Tibial nerve (tissue), 4 donors: Measurements from ENCODE around the gene ZMYND8. TPM values are rescaled to one million over a fixed set of nuclear protein-coding genes. Genes with fewer than 3 reads are reported as not detected.

Source experiments
- DNase-seq, 2 donors: peaks; one replicate each; pipeline ENCODE4 v3.0.0-alpha.2; 2019; ENCODE audit warnings: low spot score in 2 of 2
- H3K27ac ChIP-seq, 4 donors: fragments of 200-600 bp; sonication (generic) in 3 of 4; one replicate each; pipeline ENCODE4 v1.5.1; 2017 to 2019; ENCODE audit warnings: mild to moderate bottlenecking in 1 of 4
- H3K27me3 ChIP-seq, 2 donors: fragments of 200-600 bp; sonication (generic) in 1 of 2; one replicate each; pipeline versions ENCODE4 v1.5.1 to v1.6.0; 2017 to 2019
- H3K36me3 ChIP-seq, 3 donors: fragments of 200-600 bp; sonication (generic); one replicate each; pipeline ENCODE4 v1.5.1; 2018 to 2019
- H3K4me1 ChIP-seq, 4 donors: fragments of 200-600 bp; sonication (generic) in 3 of 4; one replicate each; pipeline ENCODE4 v1.5.1; 2017 to 2019
- H3K4me3 ChIP-seq, 4 donors: fragments of 200-600 bp; sonication (generic) in 3 of 4; one replicate each; pipeline ENCODE4 v1.5.1; 2017 to 2019; ENCODE audit warnings: mild to moderate bottlenecking in 1 of 4, moderate library complexity in 1 of 4
- H3K9me3 ChIP-seq, 4 donors: fragments of 200-600 bp; sonication (generic) in 3 of 4; one replicate each; pipeline ENCODE4 v1.5.1; 2017 to 2019
- EP300 ChIP-seq, 2 donors: sonication (generic); formaldehyde crosslinking; IDR thresholded peaks; one replicate each; pipeline ENCODE4 v1.6.1; 2017; ENCODE audit warnings: antibody characterized with exemption in 2 of 2, mild to moderate bottlenecking in 1 of 2
- POLR2A ChIP-seq, 2 donors: fragments of 450-650 bp; IDR thresholded peaks; one replicate each; pipeline ENCODE4 v1.6.1; 2017; ENCODE audit warnings: antibody characterized with exemption in 2 of 2, mild to moderate bottlenecking in 2 of 2, moderate library complexity in 2 of 2
- WGBS, 2 donors: methylation state at CpG; one replicate each; pipeline ENCODE4 v1.1.5; 2018; 5-methylcytosine and 5-hydroxymethylcytosine counted together
- total RNA-seq, 4 donors: library from RNA; depleted of rRNA; stranded (reverse); fragments of >200 nt; gene quantifications; one replicate each; pipeline ENCODE4 v1.1.0, GENCODE V29; 2016
- TF ChIP-seq, protein P1 (sequence below), 5 experiments: fragments of 200-600 bp in 3 of 5; fragments of 450-650 bp in 2 of 5; sonication (generic) in 3 of 5; IDR thresholded peaks; one replicate each; pipeline ENCODE4 v1.5.1; 2016 to 2019; ENCODE audit warnings: antibody characterized with exemption in 5 of 5, mild to moderate bottlenecking in 3 of 5, moderate library complexity in 2 of 5

ZMYND8 gene
- total RNA-seq, 4 donors from 2014 or later = 45.3 to 69.9 (median 49.8) TPM

DNA sequence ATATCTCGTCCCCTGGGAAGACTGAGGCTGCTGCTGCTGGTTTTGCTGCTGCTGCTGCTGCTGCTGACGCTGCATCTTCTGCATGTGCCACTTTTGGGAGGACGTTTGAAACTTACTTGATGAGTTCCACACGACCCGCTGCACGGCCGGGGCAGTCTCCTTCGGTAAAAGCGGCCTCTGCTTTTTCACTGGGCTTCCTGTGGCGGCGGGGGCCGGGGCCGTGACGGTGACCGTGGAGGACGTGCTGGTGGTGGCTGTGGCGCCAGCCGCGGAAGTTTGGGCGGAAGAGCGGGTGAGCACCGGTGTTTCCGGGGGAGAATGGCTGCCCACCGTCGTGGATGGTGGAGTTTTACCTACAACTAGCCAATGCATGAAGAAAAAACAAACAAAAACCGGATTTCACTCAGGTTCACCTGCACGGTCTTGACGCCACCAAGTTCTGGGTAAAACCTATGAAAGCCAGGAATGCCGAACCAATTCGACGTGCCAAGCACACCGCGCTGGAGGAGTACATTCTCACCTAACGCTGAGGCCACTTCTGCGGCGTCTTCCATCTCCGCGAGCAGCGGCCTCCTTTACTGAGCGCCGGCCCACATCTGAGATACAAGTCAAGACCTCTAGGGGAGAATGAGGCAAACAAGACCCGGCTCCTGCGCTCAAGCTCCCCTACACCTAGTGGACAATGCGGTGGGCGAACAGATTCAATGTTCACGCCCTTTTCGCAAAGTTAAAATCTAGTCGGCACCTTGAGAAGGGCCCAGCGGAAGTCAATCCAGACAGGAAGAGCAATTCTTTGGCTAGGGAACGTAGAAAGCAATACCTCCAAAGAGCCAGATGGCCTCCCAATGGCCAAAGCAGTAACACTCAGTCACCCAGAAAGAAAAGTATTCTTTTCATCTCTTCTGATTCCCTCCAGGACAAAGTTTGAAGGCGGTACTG, 117.5 kb downstream of the ZMYND8 start:
- Histone ChIP-seq H3K4me3 (no peak overlapping the region), H3K36me3 (peaks cover 0 to 80% (median 0%) of the 10 kb centered on the region in 3 donors), H3K27me3 (no peaks in the 10 kb centered on the region), H3K4me1 (peaks cover 0 to 7% (median 0%) of the 10 kb centered on the region in 4 donors), H3K9me3 (no peaks in the 10 kb centered on the region), H3K27ac (no peak overlapping the region)
- DNase-seq = no peak
- 95 to 96% methylated on average over 50 to 51 of the region's 51 CpGs for WGBS, 2 donors
- TF ChIP-seq POLR2A (IDR thresholded peaks at IDR 0.05) (no peak), EP300 (IDR thresholded peaks at IDR 0.05) (no peak)
- TF ChIP-seq, protein P1, sequence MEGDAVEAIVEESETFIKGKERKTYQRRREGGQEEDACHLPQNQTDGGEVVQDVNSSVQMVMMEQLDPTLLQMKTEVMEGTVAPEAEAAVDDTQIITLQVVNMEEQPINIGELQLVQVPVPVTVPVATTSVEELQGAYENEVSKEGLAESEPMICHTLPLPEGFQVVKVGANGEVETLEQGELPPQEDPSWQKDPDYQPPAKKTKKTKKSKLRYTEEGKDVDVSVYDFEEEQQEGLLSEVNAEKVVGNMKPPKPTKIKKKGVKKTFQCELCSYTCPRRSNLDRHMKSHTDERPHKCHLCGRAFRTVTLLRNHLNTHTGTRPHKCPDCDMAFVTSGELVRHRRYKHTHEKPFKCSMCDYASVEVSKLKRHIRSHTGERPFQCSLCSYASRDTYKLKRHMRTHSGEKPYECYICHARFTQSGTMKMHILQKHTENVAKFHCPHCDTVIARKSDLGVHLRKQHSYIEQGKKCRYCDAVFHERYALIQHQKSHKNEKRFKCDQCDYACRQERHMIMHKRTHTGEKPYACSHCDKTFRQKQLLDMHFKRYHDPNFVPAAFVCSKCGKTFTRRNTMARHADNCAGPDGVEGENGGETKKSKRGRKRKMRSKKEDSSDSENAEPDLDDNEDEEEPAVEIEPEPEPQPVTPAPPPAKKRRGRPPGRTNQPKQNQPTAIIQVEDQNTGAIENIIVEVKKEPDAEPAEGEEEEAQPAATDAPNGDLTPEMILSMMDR (IDR thresholded peaks at IDR 0.05) = no peak

DNA sequence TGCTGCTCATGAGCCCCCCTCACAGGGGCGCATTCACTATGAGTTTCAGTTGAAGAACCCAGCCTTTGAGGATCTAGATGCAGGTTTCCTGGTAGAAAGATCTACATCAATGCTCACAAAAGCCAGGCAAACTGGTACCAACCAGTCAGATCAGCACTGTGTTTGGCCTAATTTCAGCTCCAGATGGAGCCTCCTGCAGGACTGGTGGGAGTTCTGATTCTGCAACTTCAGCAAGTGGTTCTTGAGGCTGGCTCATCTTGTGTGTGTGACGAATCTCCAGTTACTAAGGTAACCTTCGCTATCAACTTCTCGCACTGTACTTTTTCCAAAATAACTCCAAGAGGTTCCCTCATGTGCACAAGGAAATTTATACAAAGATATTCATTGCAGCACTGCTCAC, 118.8 kb downstream of the ZMYND8 start:
- no peaks in the 10 kb centered on the region for H3K9me3 ChIP-seq
- peaks cover 0 to 88% (median 0%) of the 10 kb centered on the region in 3 donors for H3K36me3 ChIP-seq
- no peak for DNase-seq
- H3K4me3 ChIP-seq = no peak overlapping the region
- no peaks in the 10 kb centered on the region for H3K27me3 ChIP-seq
- H3K4me1 ChIP-seq = peaks cover 0 to 12% (median 0%) of the 10 kb centered on the region in 4 donors
- TF ChIP-seq POLR2A (IDR thresholded peaks at IDR 0.05) (no peak), EP300 (IDR thresholded peaks at IDR 0.05) (no peak)
- TF ChIP-seq, protein P1 (IDR thresholded peaks at IDR 0.05) = no peak
- 95 to 99% methylated on average over 4 of the region's 4 CpGs for WGBS, 2 donors
- no peak overlapping the region for H3K27ac ChIP-seq

DNA sequence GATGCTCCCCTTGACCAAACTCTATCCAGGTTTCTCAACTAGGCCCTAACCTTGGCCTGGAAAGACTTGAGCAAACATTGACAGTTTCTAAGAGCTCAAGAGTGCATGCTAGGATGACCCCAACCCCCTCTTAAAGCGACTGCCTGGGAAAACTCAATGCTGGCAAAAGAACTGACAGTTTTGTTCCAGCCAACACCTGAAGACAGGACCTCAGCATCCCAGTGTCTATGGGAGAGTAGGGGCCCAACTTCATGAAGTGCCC, 119.9 kb downstream of the ZMYND8 start:
- DNase-seq = no peak
- H3K36me3 ChIP-seq = peaks cover 0 to 87% (median 0%) of the 10 kb centered on the region in 3 donors
- H3K27me3 ChIP-seq = no peaks in the 10 kb centered on the region
- TF ChIP-seq, protein P1 (IDR thresholded peaks at IDR 0.05) = no peak
- no peak for TF ChIP-seq EP300 (IDR thresholded peaks at IDR 0.05)
- TF ChIP-seq POLR2A (IDR thresholded peaks at IDR 0.05) = no peak
- no peak overlapping the region for H3K4me3 ChIP-seq
- H3K9me3 ChIP-seq = no peaks in the 10 kb centered on the region
- 75 to 83% methylated on average over 1 of the region's 1 CpG for WGBS, 2 donors
- peaks cover 0 to 16% (median 0%) of the 10 kb centered on the region in 4 donors for H3K4me1 ChIP-seq
- no peak overlapping the region for H3K27ac ChIP-seq

DNA sequence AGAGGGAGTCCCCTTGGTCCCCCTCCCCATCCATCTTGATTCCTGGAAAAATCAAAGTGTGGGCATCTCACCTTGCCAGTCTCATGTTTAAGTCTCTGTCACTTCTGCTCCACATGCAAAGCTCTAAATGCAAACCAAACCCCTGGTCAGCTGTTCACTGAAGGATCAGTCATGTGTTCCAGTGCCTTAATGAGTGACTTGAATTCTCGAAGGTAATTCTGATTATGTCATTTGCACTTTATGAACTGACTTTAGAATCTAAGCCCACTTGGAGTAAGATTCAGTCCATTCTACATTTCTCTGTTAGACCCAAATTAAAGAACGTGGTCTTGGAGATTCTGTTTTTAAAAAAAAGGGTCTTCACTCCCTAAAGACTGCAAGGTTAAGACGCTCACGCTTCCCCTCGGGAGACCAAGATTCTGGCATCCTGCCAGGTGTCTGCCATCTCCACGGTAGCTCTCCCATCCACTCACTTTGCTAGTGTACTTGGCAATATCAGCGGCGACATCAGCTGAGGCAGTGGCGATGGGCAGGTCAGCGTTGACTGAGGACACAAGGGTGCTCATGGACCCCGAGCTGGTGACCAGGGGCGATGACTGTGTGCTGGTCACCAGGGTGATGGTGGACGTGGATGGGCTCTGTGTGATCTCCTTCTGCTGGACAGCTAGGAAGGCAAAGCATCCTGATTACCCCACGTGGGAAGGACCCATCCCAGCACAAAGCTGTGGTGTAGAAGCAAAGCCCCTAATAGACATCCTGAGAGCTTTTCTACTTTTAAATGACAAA, 120.5 kb downstream of the ZMYND8 start:
- no peaks in the 10 kb centered on the region for H3K27me3 ChIP-seq
- peaks cover 0 to 83% (median 0%) of the 10 kb centered on the region in 3 donors for H3K36me3 ChIP-seq
- DNase-seq = no peak
- H3K9me3 ChIP-seq = no peaks in the 10 kb centered on the region
- peaks cover 0 to 21% (median 0%) of the 10 kb centered on the region in 4 donors for H3K4me1 ChIP-seq
- no peak overlapping the region for H3K27ac ChIP-seq
- 89% methylated on average over 14 of the region's 14 CpGs for WGBS, 2 donors
- H3K4me3 ChIP-seq = no peak overlapping the region
- no peak for TF ChIP-seq EP300 (IDR thresholded peaks at IDR 0.05)
- TF ChIP-seq, protein P1 (IDR thresholded peaks at IDR 0.05) = no peak
- no peak for TF ChIP-seq POLR2A (IDR thresholded peaks at IDR 0.05)

DNA sequence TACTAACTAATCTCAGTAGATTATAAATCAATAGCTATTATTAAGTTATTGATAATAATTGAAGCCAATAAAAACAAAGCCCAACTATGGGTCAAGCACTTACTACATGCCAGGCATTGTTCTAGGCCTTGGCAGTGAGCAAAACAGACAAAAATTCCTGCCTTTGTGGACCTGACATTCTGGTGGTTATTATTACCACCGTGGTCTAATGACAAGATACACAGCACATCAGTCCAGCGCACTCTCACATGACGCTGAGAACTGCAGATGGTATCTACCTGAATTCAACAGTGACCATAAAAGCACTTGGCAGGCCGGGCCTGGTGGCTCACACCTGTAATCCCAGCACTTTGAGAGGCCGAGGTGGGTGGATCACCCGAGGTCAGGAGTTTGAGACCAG, 121.4 kb downstream of the ZMYND8 start:
- H3K27me3 ChIP-seq = no peaks in the 10 kb centered on the region
- no peak overlapping the region for H3K4me3 ChIP-seq
- whole genome bisulfite sequencing, 2 donors = 91 to 95% methylated on average over 6 of the region's 6 CpGs
- H3K36me3 ChIP-seq = peaks cover 0 to 77% (median 0%) of the 10 kb centered on the region in 3 donors
- no peak for DNase-seq
- H3K4me1 ChIP-seq = peaks cover 0 to 22% (median 0%) of the 10 kb centered on the region in 4 donors
- H3K27ac ChIP-seq = no peak overlapping the region
- H3K9me3 ChIP-seq = no peaks in the 10 kb centered on the region
- TF ChIP-seq, protein P1 (IDR thresholded peaks at IDR 0.05) = no peak
- TF ChIP-seq EP300 (IDR thresholded peaks at IDR 0.05) = no peak
- TF ChIP-seq POLR2A (IDR thresholded peaks at IDR 0.05) = no peak
